ENCODE data around the gene NCAM2.
A peak's percentile ranks its signal among the peaks of the same experiment; 100 is the strongest.

The NCAM2 gene

GRCh38 chr21:21029164-21029563, 31.0 kb downstream of the NCAM2 start:
- DNase-seq, result no peak

GRCh38 chr21:21030311-21030710, 32.1 kb downstream of the NCAM2 start:
- no peak for DNase-seq

GRCh38 chr21:21034036-21034435, 35.8 kb downstream of the NCAM2 start:
- no peak for DNase-seq

- peak; percentile 17 for DNase-seq
These were observed 41.5 kb downstream of the NCAM2 start for GRCh38 chr21:21039624-21040170.

- DNase-seq, result no peak
These were observed 47.3 kb downstream of the NCAM2 start for GRCh38 chr21:21045518-21045917.

GRCh38 chr21:21046063-21046462, 47.9 kb downstream of the NCAM2 start:
- DNase-seq, result no peak

GRCh38 chr21:21051109-21052055, 53.2 kb downstream of the NCAM2 start:
- DNase-seq, result no peak

GRCh38 chr21:21052672-21053071, 54.5 kb downstream of the NCAM2 start:
- DNase-seq, result no peak

GRCh38 chr21:21057349-21058062, 59.3 kb downstream of the NCAM2 start:
- DNase-seq, result no peak

- no peak for DNase-seq
These were observed 65.6 kb downstream of the NCAM2 start for GRCh38 chr21:21063828-21064227.

- DNase-seq, result no peak
These were observed 66.1 kb downstream of the NCAM2 start for GRCh38 chr21:21064353-21064752.

GRCh38 chr21:21067375-21067774, 69.2 kb downstream of the NCAM2 start:
- DNase-seq, result no peak

GRCh38 chr21:21074305-21074704, 76.1 kb downstream of the NCAM2 start:
- no peak for DNase-seq

GRCh38 chr21:21076051-21076450, 77.8 kb downstream of the NCAM2 start:
- no peak for DNase-seq

GRCh38 chr21:21076491-21076890, 78.3 kb downstream of the NCAM2 start:
- DNase-seq, result no peak

GRCh38 chr21:21079646-21080045, 81.4 kb downstream of the NCAM2 start:
- DNase-seq, result no peak

- DNase-seq, result no peak
These were observed 86.0 kb downstream of the NCAM2 start for GRCh38 chr21:21084179-21084578.

GRCh38 chr21:21085206-21085605, 87.0 kb downstream of the NCAM2 start:
- DNase-seq, result no peak

- no peak for DNase-seq
These were observed 98.7 kb downstream of the NCAM2 start for GRCh38 chr21:21096956-21097355.

GRCh38 chr21:21097466-21097865, 99.3 kb downstream of the NCAM2 start:
- DNase-seq, result no peak

- DNase-seq, result peak; percentile 19
These were observed 103.7 kb downstream of the NCAM2 start for GRCh38 chr21:21101911-21102310.

GRCh38 chr21:21102896-21103295, 104.7 kb downstream of the NCAM2 start:
- DNase-seq, result no peak

- DNase-seq, result no peak
These were observed 105.5 kb downstream of the NCAM2 start for GRCh38 chr21:21103692-21104091.

GRCh38 chr21:21109736-21110135, 111.5 kb downstream of the NCAM2 start:
- no peak for DNase-seq

Measured in NCI-H510A treated with DMSO at 0.1 percent for 48 hours (cell line).